Activated CD4-positive, alpha-beta T cell treated with anti-CD3 and anti-CD28 coated beads for 36 hours (primary cell): ENCODE measurements around the gene CCL17. TPM values are rescaled to one million over a fixed set of nuclear protein-coding genes. Genes with fewer than 3 reads are reported as not detected.

Source experiments
- ATAC-seq: fragments of 200-7000 bp; cut with Tn5 transposase; one replicate; pipeline ENCODE4 v1.10.0; 2021; ENCODE audit warnings: mild to moderate bottlenecking, moderate library complexity
- CTCF ChIA-PET: fragments of 350-600 bp; sonication (Branson Sonifier 250); formaldehyde crosslinking; loops from one replicate; lab custom pipeline; 2021; ENCODE audit warnings: antibody characterized with exemption; lab: Charles Lee
- POLR2A ChIA-PET: fragments of 350-600 bp; sonication (Branson Sonifier 250); formaldehyde crosslinking; loops from one replicate; lab custom pipeline; 2021; ENCODE audit warnings: antibody characterized with exemption, inconsistent platforms; lab: Charles Lee
- DNase-seq: peaks from one replicate; pipeline ENCODE4 v3.0.0-alpha.2; 2020
- H3K27ac Mint-ChIP-seq: one replicate; pipeline ENCODE4 v1.8.0; 2021; ENCODE audit warnings: mixed read lengths
- H3K27me3 Mint-ChIP-seq: one replicate; pipeline ENCODE4 v1.8.0; 2021; ENCODE audit warnings: mixed read lengths
- H3K36me3 Mint-ChIP-seq: one replicate; pipeline ENCODE4 v1.8.0; 2021; ENCODE audit warnings: low read depth, mixed read lengths
- H3K4me1 Mint-ChIP-seq: one replicate; pipeline ENCODE4 v1.8.0; 2021; ENCODE audit warnings: mixed read lengths
- H3K4me3 Mint-ChIP-seq: one replicate; pipeline ENCODE4 v1.8.0; 2021; ENCODE audit warnings: mild to moderate bottlenecking, moderate library complexity, mixed read lengths
- H3K9me3 Mint-ChIP-seq: one replicate; pipeline ENCODE4 v1.8.0; 2021; ENCODE audit warnings: low read depth, mixed read lengths
- intact Hi-C, 2 experiments: fragments of 100-400 bp; cut with DNase I in 1 of 2; cut with micrococcal nuclease in 1 of 2; formaldehyde crosslinking; loops; one replicate each; pipeline versions ENCODE4 v1.14.2 to v1.15.1; 2022 to 2024; cut with DNase I, micrococcal nuclease
- total RNA-seq, 2 experiments: library from RNA; stranded (reverse); gene quantifications; one replicate each; pipeline ENCODE4 v1.2.3, GENCODE V29; 2021

Gene CCL17
- total RNA-seq, 2 experiments from 2014 or later, result 1.2 to 1.4 TPM

GRCh38 chr16:57464523-57464922, 60.0 kb downstream of the CCL17 start:
- no peak overlapping the region for H3K27ac Mint-ChIP-seq
- H3K4me1 Mint-ChIP-seq, result peaks cover 24% of the 10 kb centered on the region
- peaks cover 38% of the 10 kb centered on the region for H3K36me3 Mint-ChIP-seq
- CTCF ChIA-PET, result interaction anchor here (0.6 to 7.5 kb wide), 6 partner anchors 10 to 88 kb away, joined by 3 to 63 read pairs (median 8); partner anchors contain the start of genes CIAPIN1 and COQ9
- H3K9me3 Mint-ChIP-seq, result no peaks in the 10 kb centered on the region
- H3K4me3 Mint-ChIP-seq, result no peak overlapping the region
- intact Hi-C loops, result no loop called here
- POLR2A ChIA-PET, result no interaction called here
- no peak for ATAC-seq
- no peak for DNase-seq
- no peaks in the 10 kb centered on the region for H3K27me3 Mint-ChIP-seq

Other genes with a start within 250 kb of the CCL17 start
- gene PSME3IP1, start 218.7 kb upstream of the CCL17 start, total RNA-seq, result 100 to 1,000 TPM; 111 to 156 TPM
- 10 to 100 TPM; 24.6 to 30.2 TPM for gene RSPRY1, start 218.4 kb upstream of the CCL17 start, total RNA-seq
- 10 to 100 TPM in 1 of 2 experiments, 1 to 10 TPM in 1; 9.9 to 11.1 TPM for gene ARL2BP, start 159.5 kb upstream of the CCL17 start, total RNA-seq
- under 1 TPM; 0.30 to 0.33 TPM for gene PLLP, start 120.1 kb upstream of the CCL17 start, total RNA-seq
- gene CCL22, start 46.0 kb upstream of the CCL17 start, total RNA-seq, result under 1 TPM; 0.72 to 0.91 TPM
- gene CX3CL1, start 32.3 kb upstream of the CCL17 start, total RNA-seq, result not detected
- gene CIAPIN1, start 42.6 kb downstream of the CCL17 start, total RNA-seq, result 10 to 100 TPM; 41.7 to 42.6 TPM
- 10 to 100 TPM; 39.4 to 52.1 TPM for gene COQ9, start 42.7 kb downstream of the CCL17 start, total RNA-seq
- gene POLR2C, start 57.9 kb downstream of the CCL17 start, total RNA-seq, result 10 to 100 TPM; 54.3 to 57.1 TPM
- 1 to 10 TPM; 5.7 to 6.7 TPM for gene DOK4, start 81.7 kb downstream of the CCL17 start, total RNA-seq
- gene CCDC102A, start 131.8 kb downstream of the CCL17 start, total RNA-seq, result 1 to 10 TPM; 8.8 to 9.0 TPM
- gene ADGRG5, start 137.9 kb downstream of the CCL17 start, total RNA-seq, result 1 to 10 TPM; 3.0 to 4.9 TPM
- gene ADGRG1, start 223.9 kb downstream of the CCL17 start, total RNA-seq, result 1 to 10 TPM; 6.3 to 6.8 TPM